NB4 (cell line): ENCODE data around the gene TAS2R40.

Experiments used
- MAX ChIP-seq: IDR thresholded peaks from 2 replicates; pipeline ENCODE4 v1.6.1; 2011; ENCODE audit warnings: low read depth, low read length
- POLR2A ChIP-seq: IDR thresholded peaks from 2 replicates; pipeline ENCODE4 v1.6.1; 2011; ENCODE audit warnings: mild to moderate bottlenecking; ENCODE audit not compliant: insufficient read length; ENCODE audit errors: extremely low read depth
- TF ChIP-seq, protein P1 (sequence below): IDR thresholded peaks from one replicate; pipeline ENCODE4 v1.5.1; 2012; ENCODE audit warnings: low read depth, low read length

DNA sequence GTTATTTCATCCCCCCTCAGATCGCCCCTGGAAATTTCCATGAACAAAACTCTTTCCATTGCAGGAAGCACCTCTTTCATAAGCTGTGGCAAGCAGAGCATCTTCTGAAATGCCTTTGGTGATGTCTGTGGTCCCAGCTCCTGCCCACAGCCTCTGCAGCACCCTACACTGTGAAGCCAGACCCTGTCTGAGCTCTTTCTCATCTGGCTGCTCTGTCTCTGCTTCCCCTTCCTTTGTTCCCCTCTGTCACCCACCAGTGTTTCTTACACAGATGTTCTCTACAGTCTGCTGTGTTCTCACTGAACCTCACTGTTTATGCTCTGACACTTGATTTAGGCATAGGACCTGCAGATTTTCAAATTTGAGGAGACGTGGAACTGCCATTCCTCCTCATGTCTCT is 40.5 kb upstream of the TAS2R40 start:
- TF ChIP-seq, protein P1, sequence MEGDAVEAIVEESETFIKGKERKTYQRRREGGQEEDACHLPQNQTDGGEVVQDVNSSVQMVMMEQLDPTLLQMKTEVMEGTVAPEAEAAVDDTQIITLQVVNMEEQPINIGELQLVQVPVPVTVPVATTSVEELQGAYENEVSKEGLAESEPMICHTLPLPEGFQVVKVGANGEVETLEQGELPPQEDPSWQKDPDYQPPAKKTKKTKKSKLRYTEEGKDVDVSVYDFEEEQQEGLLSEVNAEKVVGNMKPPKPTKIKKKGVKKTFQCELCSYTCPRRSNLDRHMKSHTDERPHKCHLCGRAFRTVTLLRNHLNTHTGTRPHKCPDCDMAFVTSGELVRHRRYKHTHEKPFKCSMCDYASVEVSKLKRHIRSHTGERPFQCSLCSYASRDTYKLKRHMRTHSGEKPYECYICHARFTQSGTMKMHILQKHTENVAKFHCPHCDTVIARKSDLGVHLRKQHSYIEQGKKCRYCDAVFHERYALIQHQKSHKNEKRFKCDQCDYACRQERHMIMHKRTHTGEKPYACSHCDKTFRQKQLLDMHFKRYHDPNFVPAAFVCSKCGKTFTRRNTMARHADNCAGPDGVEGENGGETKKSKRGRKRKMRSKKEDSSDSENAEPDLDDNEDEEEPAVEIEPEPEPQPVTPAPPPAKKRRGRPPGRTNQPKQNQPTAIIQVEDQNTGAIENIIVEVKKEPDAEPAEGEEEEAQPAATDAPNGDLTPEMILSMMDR = no peak
- TF ChIP-seq POLR2A (no peak), MAX (no peak)
